ENCODE results near the gene SETD9. TPM values are rescaled to one million over a fixed set of nuclear protein-coding genes. Genes with fewer than 3 reads are reported as not detected.

Gene SETD9
- total RNA-seq, 1 donor from 2014 or later: 12.2 TPM

DNA sequence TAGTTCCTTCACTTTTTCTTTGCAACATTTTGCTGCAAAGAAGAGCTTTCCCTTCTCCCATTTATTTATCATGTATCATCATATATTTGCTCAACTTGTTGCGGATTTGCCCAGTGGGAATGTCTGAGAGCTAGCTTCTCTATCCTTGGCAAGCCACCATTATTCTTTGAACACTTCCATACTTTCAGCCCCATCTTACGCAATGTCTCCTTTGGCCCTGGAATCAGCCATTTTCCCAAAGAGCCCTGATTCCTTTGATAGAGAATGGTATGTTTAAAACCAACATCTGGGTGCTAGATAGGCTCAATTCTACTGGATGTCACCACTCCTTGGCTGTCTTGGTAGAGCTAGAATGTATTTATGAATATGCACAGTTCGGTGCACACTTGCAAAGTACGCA lies 12.6 kb upstream of the SETD9 start:
- H3K9ac ChIP-seq (ENCODE audit: low read length): no peak overlapping the region
- no peak overlapping the region for H2AFZ ChIP-seq (ENCODE audit: low read depth, low read length)
- H3K36me3 ChIP-seq (ENCODE audit: insufficient read depth, low read length): peaks cover 5% of the 10 kb centered on the region
- DNase-seq (ENCODE audit: low read depth) (no peak), FAIRE-seq (no peak)
- Mint-ChIP-seq H3K4me1 (ENCODE audit: low read depth, unreplicated experiment) (no peaks in the 10 kb centered on the region), H3K27me3 (ENCODE audit: low read depth, unreplicated experiment) (no peaks in the 10 kb centered on the region), H3K27ac (ENCODE audit: unreplicated experiment) (no peak overlapping the region), H3K9me3 (ENCODE audit: unreplicated experiment) (peaks cover 3% of the 10 kb centered on the region), H3K36me3 (ENCODE audit: low read depth, unreplicated experiment) (no peaks in the 10 kb centered on the region), H3K4me3 (ENCODE audit: unreplicated experiment) (no peak overlapping the region)
- no peaks in the 10 kb centered on the region for H3K27me3 ChIP-seq (ENCODE audit: insufficient read depth, low read length)
- no peaks in the 10 kb centered on the region for H3K79me2 ChIP-seq (ENCODE audit: insufficient read depth, low read length)
- H4K20me1 ChIP-seq (ENCODE audit: insufficient read depth, low read length): no peaks in the 10 kb centered on the region
- no peak overlapping the region for H3K27ac ChIP-seq (ENCODE audit: low read depth, low read length)
- no peak for TF ChIP-seq EZH2 (IDR thresholded peaks at IDR 0.05; ENCODE audit: insufficient read depth, low read length)
- TF ChIP-seq, protein P1, sequence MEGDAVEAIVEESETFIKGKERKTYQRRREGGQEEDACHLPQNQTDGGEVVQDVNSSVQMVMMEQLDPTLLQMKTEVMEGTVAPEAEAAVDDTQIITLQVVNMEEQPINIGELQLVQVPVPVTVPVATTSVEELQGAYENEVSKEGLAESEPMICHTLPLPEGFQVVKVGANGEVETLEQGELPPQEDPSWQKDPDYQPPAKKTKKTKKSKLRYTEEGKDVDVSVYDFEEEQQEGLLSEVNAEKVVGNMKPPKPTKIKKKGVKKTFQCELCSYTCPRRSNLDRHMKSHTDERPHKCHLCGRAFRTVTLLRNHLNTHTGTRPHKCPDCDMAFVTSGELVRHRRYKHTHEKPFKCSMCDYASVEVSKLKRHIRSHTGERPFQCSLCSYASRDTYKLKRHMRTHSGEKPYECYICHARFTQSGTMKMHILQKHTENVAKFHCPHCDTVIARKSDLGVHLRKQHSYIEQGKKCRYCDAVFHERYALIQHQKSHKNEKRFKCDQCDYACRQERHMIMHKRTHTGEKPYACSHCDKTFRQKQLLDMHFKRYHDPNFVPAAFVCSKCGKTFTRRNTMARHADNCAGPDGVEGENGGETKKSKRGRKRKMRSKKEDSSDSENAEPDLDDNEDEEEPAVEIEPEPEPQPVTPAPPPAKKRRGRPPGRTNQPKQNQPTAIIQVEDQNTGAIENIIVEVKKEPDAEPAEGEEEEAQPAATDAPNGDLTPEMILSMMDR (IDR thresholded peaks at IDR 0.05; ENCODE audit: insufficient read depth, low read depth, low read length): no peak
- no peak overlapping the region for H3K4me3 ChIP-seq (ENCODE audit: insufficient read depth, low read depth, low read length)
- no peak overlapping the region for H3K4me2 ChIP-seq (ENCODE audit: low read length)
- no peaks in the 10 kb centered on the region for H3K9me3 ChIP-seq (ENCODE audit: insufficient read depth, low read depth, low read length)
- peaks cover 2% of the 10 kb centered on the region for H3K4me1 ChIP-seq (ENCODE audit: insufficient read depth, low read length)

DNA sequence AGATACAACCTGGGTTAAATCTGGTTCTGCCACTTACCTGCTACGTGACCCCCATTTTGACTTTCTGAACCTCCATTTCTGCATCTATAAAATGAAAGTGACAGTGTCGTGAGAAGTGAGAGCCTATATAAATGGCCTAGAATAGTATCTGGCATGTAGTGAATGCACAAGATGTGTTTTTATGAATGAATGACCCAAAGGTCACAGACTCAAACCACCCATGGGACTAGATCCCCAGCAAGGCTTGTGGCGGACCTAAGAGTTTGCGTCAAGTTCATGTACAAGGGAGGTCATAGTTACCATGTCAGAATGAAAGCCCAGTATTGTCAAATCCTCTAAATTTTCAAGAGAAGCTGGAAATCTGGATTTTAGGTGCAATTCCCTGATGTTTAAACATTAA lies 11.2 kb upstream of the SETD9 start:
- no peak overlapping the region for H3K9ac ChIP-seq (ENCODE audit: low read length)
- H4K20me1 ChIP-seq (ENCODE audit: insufficient read depth, low read length): no peaks in the 10 kb centered on the region
- H3K9me3 ChIP-seq (ENCODE audit: insufficient read depth, low read depth, low read length): no peaks in the 10 kb centered on the region
- H3K27me3 ChIP-seq (ENCODE audit: insufficient read depth, low read length): no peaks in the 10 kb centered on the region
- Mint-ChIP-seq H3K36me3 (ENCODE audit: low read depth, unreplicated experiment) (no peaks in the 10 kb centered on the region), H3K4me3 (ENCODE audit: unreplicated experiment) (no peak overlapping the region), H3K27me3 (ENCODE audit: low read depth, unreplicated experiment) (no peaks in the 10 kb centered on the region), H3K9me3 (ENCODE audit: unreplicated experiment) (no peaks in the 10 kb centered on the region), H3K4me1 (ENCODE audit: low read depth, unreplicated experiment) (no peaks in the 10 kb centered on the region), H3K27ac (ENCODE audit: unreplicated experiment) (no peak overlapping the region)
- no peak for DNase-seq (ENCODE audit: low read depth)
- H3K4me1 ChIP-seq (ENCODE audit: insufficient read depth, low read length): peaks cover 2% of the 10 kb centered on the region
- TF ChIP-seq, protein P1 (IDR thresholded peaks at IDR 0.05; ENCODE audit: insufficient read depth, low read depth, low read length): no peak
- no peak for TF ChIP-seq EZH2 (IDR thresholded peaks at IDR 0.05; ENCODE audit: insufficient read depth, low read length)
- no peak overlapping the region for H2AFZ ChIP-seq (ENCODE audit: low read depth, low read length)
- no peaks in the 10 kb centered on the region for H3K79me2 ChIP-seq (ENCODE audit: insufficient read depth, low read length)
- no peak overlapping the region for H3K4me2 ChIP-seq (ENCODE audit: low read length)
- H3K4me3 ChIP-seq (ENCODE audit: insufficient read depth, low read depth, low read length): no peak overlapping the region
- H3K36me3 ChIP-seq (ENCODE audit: insufficient read depth, low read length): peaks cover 5% of the 10 kb centered on the region
- FAIRE-seq: no peak
- H3K27ac ChIP-seq (ENCODE audit: low read depth, low read length): no peak overlapping the region

DNA sequence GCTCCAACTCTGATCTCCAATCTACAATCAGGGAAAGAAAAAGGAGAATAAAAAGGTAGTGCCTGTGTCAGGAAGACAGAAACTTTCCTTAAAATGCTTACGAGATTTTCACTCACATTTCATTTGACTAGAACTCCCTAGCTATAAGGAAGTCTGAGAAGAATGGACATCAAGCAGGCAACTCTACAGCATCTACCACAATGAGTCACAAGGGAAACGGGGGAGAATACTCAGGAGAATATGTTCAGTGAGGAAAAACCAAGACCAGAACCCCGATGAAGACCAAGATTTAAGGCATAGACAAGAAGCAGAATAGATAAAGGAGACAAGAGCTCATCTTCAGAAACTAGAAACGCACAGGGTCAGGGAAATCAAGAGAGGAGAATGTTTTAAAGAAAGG lies 9.0 kb upstream of the SETD9 start:
- H3K9ac ChIP-seq (ENCODE audit: low read length): no peak overlapping the region
- H2AFZ ChIP-seq (ENCODE audit: low read depth, low read length): peak overlapping the region; percentile 27
- no peak overlapping the region for H3K27ac ChIP-seq (ENCODE audit: low read depth, low read length)
- peak; percentile 17 for FAIRE-seq
- H3K4me2 ChIP-seq (ENCODE audit: low read length): peak overlapping the region; percentile 73
- no peaks in the 10 kb centered on the region for H3K9me3 ChIP-seq (ENCODE audit: insufficient read depth, low read depth, low read length)
- no peaks in the 10 kb centered on the region for H3K27me3 ChIP-seq (ENCODE audit: insufficient read depth, low read length)
- no peak for TF ChIP-seq EZH2 (IDR thresholded peaks at IDR 0.05; ENCODE audit: insufficient read depth, low read length)
- TF ChIP-seq, protein P1 (IDR thresholded peaks at IDR 0.05; ENCODE audit: insufficient read depth, low read depth, low read length): no peak
- no peaks in the 10 kb centered on the region for H3K36me3 ChIP-seq (ENCODE audit: insufficient read depth, low read length)
- no peak overlapping the region for H3K4me3 Mint-ChIP-seq (ENCODE audit: unreplicated experiment)
- no peaks in the 10 kb centered on the region for H4K20me1 ChIP-seq (ENCODE audit: insufficient read depth, low read length)
- no peaks in the 10 kb centered on the region for H3K36me3 Mint-ChIP-seq (ENCODE audit: low read depth, unreplicated experiment)
- H3K4me1 Mint-ChIP-seq (ENCODE audit: low read depth, unreplicated experiment): no peaks in the 10 kb centered on the region
- H3K9me3 Mint-ChIP-seq (ENCODE audit: unreplicated experiment): no peaks in the 10 kb centered on the region
- DNase-seq (ENCODE audit: low read depth): peak; percentile 20
- H3K27ac Mint-ChIP-seq (ENCODE audit: unreplicated experiment): no peak overlapping the region
- peak overlapping the region; percentile 11 for H3K4me3 ChIP-seq (ENCODE audit: insufficient read depth, low read depth, low read length)
- H3K27me3 Mint-ChIP-seq (ENCODE audit: low read depth, unreplicated experiment): peaks cover 4% of the 10 kb centered on the region
- H3K4me1 ChIP-seq (ENCODE audit: insufficient read depth, low read length): peaks cover 2% of the 10 kb centered on the region
- no peaks in the 10 kb centered on the region for H3K79me2 ChIP-seq (ENCODE audit: insufficient read depth, low read length)

Data from astrocyte (in vitro differentiated cells and primary cell).